Inferior parietal cortex (tissue), 1 donor: ENCODE measurements around the gene C3orf80.
"Not testable (repeated sequence)": the region's sequence is repeated elsewhere in the genome, so short reads cannot be mapped to it uniquely, and the experiment has no call there.

Experiments used
- DNase-seq: peaks from one replicate; pipeline ENCODE4 v3.0.0-alpha.2; 2016; ENCODE audit errors: extremely low spot score

Gene C3orf80

DNA sequence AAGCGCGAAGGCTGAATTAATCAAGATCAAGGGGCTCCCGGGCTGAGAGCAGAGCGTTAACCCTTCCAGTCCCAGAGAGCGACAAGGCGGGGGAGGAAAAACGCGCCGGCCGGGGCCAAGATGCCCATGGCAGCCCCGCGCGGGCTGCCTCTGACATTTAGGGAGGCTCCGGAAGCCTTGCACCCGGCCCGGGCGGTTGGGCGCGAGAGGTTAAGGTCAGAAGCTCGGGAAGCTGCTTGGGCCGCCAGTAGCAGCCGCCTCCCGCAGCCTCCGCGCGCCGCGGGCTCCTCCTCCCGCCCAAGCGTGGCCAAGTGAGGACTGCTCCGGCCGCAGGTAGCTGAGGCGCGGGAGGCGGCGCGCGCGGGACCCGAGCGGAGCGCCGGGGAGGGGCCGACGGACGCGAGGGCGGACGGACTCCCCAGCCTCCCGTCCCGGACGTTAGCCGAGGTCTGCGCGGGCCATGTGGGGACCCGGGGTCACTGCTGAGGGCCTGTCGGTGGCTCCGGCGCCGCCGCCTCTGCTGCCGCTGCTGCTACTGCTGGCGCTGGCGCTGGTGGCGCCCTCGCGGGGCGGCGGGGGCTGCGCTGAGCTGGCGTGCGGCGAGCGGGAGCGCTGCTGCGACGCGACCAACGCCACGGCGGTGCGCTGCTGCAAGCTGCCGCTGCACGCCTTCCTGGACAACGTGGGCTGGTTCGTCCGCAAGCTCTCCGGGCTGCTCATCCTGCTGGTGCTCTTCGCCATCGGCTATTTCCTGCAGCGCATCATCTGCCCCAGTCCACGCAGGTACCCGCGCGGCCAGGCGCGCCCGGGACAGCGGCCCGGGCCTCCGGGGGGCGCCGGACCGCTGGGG is at the start of gene C3orf80:
Gene C3orf80, plus strand, starts transcription at position 247 of the 850 bp plus-strand sequence. Its CDS starts 214 bp downstream, at position 461.
- peak; percentile 47 for DNase-seq

DNA sequence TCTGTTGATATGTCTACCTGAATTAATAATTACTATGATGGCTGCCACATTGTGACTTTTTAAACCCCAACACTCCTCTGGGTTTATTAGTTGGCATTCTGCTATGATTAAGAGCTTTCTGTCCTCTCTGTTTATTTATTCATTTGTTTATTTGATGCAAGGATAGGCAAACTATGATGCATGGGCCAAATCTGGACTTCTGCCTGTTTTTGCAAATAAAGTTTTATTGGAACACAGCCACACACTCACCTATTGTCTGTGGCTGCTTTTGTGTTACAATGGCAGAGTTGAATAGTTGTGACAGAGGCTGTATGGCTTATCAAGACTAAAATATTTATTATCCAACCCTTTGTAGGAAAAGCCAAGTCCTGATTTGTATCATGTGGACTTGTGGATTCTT is 48.3 kb upstream of the C3orf80 start:
- DNase-seq: no peak

DNA sequence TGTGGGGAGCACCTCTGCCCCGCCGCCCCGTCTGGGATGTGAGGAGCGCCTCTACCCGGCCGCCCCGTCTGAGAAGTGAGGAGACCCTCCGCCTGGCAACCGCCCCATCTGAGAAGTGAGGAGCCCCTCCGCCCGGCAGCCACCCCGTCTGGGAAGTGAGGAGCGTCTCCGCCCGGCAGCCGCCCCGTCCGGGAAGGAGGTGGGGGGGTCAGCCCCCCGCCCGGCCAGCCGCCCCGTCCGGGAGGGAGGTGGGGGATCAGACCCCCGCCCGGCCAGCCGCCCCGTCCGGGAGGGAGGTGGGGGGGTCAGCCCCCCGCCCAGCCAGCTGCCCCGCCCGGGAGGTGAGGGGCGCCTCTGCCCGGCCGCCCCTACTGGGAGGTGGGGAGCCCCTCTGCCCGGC is 46.6 kb upstream of the C3orf80 start:
- DNase-seq: not testable (repeated sequence)

DNA sequence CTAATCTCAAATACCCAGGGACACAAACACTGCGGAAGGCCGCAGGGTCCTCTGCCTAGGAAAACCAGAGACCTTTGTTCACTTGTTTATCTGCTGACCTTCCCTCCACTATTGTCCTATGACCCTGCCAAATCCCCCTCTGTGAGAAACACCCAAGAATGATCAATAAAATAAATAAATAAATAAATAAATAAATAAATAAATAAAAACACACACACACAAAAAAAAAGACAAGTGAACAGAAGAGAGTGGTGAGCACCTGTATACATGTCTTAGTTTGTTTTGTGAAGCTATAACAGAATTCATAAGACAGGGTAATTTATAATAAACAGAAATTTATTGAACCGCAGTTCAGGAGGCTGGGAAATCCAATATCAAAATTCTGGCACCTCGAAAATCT is 45.8 kb upstream of the C3orf80 start:
- DNase-seq: not testable (repeated sequence)

DNA sequence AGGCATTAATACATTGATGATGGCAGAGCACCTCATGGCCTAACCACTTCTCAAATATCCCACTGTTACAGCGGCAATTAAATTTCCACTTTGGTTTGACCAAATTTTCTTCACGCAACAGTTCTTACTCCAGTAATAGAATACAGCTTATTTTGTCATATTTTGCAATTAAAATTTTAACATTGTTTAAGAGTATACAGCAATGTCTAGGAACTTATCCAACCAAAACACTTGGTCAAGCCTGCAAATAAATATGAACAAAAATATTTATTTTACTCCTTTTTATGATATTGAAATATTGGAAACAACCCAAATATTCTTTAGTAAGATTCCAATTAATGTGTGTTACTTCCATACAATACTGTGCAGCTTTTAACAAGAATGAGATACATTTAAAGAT is 45.3 kb upstream of the C3orf80 start:
- DNase-seq: no peak

GRCh38 chr3:160180581-160181216 is 44.5 kb upstream of the C3orf80 start:
- DNase-seq: peak; percentile 43

- DNase-seq: peak; percentile 47
These were observed 41.7 kb upstream of the C3orf80 start for GRCh38 chr3:160183345-160184076.

GRCh38 chr3:160184655-160185054 is 40.6 kb upstream of the C3orf80 start:
- peak; percentile 69 for DNase-seq

DNA sequence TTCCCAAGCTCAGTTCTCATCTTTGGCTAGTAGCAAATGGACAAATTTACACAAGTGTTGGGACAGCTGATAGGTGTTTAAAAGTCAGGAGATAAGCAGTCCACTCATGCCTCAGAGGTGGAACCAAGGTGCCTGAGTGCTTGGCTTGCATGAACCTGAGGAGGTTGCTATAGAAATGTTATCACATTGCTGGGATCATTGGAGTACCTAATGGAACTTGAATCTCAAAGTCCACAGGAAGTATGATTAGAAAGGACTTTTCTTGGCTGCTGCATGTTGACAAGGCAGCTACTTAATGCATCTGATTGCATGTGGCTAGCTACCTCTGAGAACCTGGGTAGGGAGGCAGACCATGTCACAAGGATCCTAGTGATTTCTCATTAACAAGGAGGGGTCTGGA is 39.5 kb upstream of the C3orf80 start:
- no peak for DNase-seq

DNA sequence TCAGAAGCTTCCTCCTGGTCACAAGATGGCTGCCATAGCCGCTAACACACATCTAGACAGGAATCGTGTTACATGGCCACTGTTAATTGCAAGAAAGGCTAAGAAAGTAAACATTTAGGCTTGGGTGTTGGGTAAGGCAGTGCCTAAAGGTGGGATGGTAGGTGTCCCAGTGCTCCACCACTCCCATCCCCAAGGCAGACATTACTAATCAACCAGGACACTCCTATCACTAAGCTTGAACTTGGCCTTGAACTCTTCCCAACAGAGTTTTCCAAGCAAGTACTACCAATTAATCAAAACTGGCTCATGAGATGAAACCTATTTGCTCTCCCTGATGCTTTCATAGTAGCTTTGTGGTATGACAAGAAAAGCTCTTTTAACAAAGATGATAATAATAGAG is 37.9 kb upstream of the C3orf80 start:
- DNase-seq: no peak

DNA sequence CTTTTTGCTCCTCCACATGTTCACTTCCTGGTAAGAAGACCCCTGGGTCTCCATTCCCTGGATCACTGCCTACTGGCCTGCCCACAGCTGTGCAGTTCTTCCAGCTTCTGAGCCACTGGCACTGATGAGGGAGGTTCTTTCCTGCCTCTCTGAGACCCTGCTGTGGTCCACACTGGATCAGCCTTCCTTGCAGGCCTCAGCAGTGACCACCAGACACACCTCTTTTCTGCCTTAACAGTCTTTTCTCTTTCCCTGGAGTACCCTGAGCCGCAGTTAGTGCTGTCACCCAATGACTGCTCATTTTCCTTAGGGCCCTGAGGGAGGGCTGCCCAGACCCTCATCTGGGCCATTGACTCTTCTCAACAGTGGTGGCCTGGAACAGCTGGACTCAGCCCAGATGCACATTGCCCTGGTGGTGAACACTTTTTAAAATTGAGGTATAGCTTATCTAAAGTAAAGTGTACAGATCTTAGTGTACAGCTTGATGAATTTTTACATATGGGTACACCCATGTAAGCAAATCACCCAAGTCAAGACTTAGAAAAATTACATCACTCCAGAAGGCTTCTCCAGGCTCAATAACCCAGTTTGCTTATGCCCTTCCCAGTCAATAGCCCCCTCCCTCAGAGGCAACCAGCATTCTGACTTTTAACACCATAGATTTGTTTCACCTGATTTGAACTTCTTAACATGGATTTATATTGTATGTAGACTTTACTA is 32.8 kb upstream of the C3orf80 start:
- DNase-seq: no peak

GRCh38 chr3:160193644-160194192 is 31.5 kb upstream of the C3orf80 start:
- DNase-seq: no peak

- DNase-seq: no peak
These were observed 30.8 kb upstream of the C3orf80 start for GRCh38 chr3:160194438-160194837.

- DNase-seq: no peak
These were observed 30.1 kb upstream of the C3orf80 start for GRCh38 chr3:160195106-160195505.

- no peak for DNase-seq
These were observed 28.6 kb upstream of the C3orf80 start for GRCh38 chr3:160196511-160197104.

DNA sequence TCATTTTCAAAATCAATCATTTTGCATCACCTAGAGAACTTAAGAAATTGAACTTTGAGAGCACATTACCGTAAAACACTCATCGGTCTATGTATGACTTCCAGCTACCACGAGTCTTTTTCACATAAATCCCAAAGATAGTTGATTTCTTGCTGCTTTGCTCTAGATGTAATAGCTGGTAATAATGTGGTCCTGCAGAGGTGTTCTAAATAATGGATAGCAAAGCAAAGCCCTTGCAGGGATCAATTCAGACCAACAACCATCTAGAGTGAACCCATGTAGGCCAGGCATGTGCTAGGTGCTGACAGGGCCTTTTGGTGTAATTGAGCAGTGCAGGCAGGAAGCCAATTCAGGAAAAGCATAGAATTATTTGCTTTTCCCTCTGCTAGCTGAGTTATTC is 26.1 kb upstream of the C3orf80 start:
- no peak for DNase-seq

- DNase-seq: no peak
These were observed 24.9 kb upstream of the C3orf80 start for GRCh38 chr3:160200353-160200752.

DNA sequence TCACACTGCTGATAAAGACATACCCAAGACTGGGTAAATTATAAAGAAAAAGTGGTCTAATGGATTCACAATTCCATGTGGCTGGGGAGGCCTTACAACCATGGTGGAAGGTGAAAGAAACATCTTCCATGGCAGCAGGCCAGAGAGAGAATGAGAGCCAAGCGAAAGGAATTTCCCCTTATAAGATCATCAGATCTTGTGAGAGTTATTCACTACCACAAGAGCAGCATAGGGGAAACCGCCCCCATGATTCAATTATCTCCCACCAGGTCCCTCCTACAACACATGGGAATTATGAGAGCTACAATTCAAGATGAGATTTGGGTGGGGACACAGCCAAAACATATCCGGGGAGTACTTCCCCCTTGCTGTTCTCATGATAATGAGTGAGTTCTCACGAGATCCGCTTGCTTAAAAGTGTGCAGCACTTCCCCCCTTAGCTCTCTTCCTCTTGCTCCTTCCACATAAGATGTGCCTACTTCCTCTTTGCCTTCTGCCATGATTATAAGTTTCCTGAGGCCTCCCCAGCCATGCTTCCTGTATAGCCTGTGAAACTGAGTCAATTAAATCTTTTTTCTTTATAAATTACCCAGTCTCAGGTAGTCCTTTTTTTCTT is 20.7 kb upstream of the C3orf80 start:
- DNase-seq: not testable (repeated sequence)

GRCh38 chr3:160205606-160206005 is 19.6 kb upstream of the C3orf80 start:
- DNase-seq: no peak

GRCh38 chr3:160210341-160210740 is 14.9 kb upstream of the C3orf80 start:
- no peak for DNase-seq

DNA sequence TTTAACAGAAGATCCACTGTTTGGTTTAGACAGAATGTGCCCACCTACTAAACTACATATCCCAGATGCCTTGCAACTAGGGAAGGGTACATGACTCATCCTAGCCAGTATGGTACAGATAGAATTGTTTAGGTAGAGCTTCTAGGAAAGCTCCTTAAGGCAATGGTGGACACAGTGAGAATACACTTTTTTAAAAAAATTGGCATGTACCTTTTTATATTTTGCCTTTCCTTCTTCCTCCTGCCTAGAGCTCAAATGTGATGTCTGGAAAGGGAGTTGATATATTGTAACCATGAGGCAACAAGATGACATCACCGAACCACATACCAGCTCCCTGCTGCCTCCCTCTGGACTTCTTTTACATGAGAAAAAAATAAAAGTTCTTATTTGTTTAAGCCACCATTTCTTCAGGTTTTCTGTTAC is 14.4 kb upstream of the C3orf80 start:
- no peak for DNase-seq
